HUES64 (cell line): ENCODE measurements around the gene PLA2G6.

ENCODE experiments used
- H3K27ac ChIP-seq: 2 replicates; pipeline ENCODE4 v1.7.0; 2013; ENCODE audit warnings: low read depth, low read length, inconsistent platforms
- H3K27me3 ChIP-seq: 2 replicates; pipeline ENCODE4 v1.6.1; 2013; ENCODE audit warnings: mild to moderate bottlenecking, low read length; ENCODE audit not compliant: insufficient read depth
- H3K36me3 ChIP-seq: 2 replicates; pipeline ENCODE4 v1.6.1; 2013; ENCODE audit warnings: mild to moderate bottlenecking, low read length; ENCODE audit not compliant: insufficient read depth
- H3K4me1 ChIP-seq: 2 replicates; pipeline ENCODE4 v1.6.1; 2013; ENCODE audit warnings: mild to moderate bottlenecking, low read length, moderate library complexity; ENCODE audit not compliant: insufficient read depth
- H3K4me3 ChIP-seq: 2 replicates; pipeline ENCODE4 v1.5.1; 2013; ENCODE audit warnings: mild to moderate bottlenecking, low read length, moderate library complexity
- H3K9ac ChIP-seq: 2 replicates; pipeline ENCODE4 v1.6.1; 2013; ENCODE audit warnings: mild to moderate bottlenecking, low read depth, low read length
- H3K9me3 ChIP-seq: 2 replicates; pipeline ENCODE4 v1.6.1; 2013; ENCODE audit warnings: low read depth, low read length; ENCODE audit not compliant: insufficient read depth
- WGBS: fragments of 150-250, 120-280 bp; methylation state at CpG from one replicate; pipeline ENCODE4 v1.1.7; 2013; ENCODE audit warnings: missing lambda C conversion rate; 5-methylcytosine and 5-hydroxymethylcytosine counted together

Gene PLA2G6

GRCh38 chr22:38086001-38086845 is 95.4 kb downstream of the PLA2G6 start:
- Histone ChIP-seq H3K9ac (no peak overlapping the region), H3K4me1 (peaks cover 19% of the 10 kb centered on the region), H3K9me3 (no peaks in the 10 kb centered on the region), H3K36me3 (no peaks in the 10 kb centered on the region), H3K4me3 (no peak overlapping the region), H3K27me3 (peaks cover 14% of the 10 kb centered on the region), H3K27ac (no peak overlapping the region)
- 85% methylated on average over 23 of the region's 25 CpGs for WGBS

GRCh38 chr22:38085501-38085900 is 96.1 kb downstream of the PLA2G6 start:
- Histone ChIP-seq H3K27ac (no peak overlapping the region), H3K36me3 (no peaks in the 10 kb centered on the region), H3K9ac (no peak overlapping the region), H3K27me3 (peaks cover 22% of the 10 kb centered on the region), H3K4me3 (no peak overlapping the region), H3K4me1 (peaks cover 19% of the 10 kb centered on the region), H3K9me3 (no peaks in the 10 kb centered on the region)
- WGBS: 61% methylated on average over 5 of the region's 5 CpGs

GRCh38 chr22:38085056-38085455 is 96.6 kb downstream of the PLA2G6 start:
- peaks cover 26% of the 10 kb centered on the region for H3K27me3 ChIP-seq
- no peak overlapping the region for H3K9ac ChIP-seq
- H3K4me1 ChIP-seq: peaks cover 19% of the 10 kb centered on the region
- no peaks in the 10 kb centered on the region for H3K9me3 ChIP-seq
- H3K36me3 ChIP-seq: no peaks in the 10 kb centered on the region
- H3K4me3 ChIP-seq: no peak overlapping the region
- 92% methylated on average over 12 of the region's 12 CpGs for WGBS
- H3K27ac ChIP-seq: no peak overlapping the region

- no peaks in the 10 kb centered on the region for H3K9me3 ChIP-seq
- peaks cover 28% of the 10 kb centered on the region for H3K27me3 ChIP-seq
- peak within 1 kb of the TSS; percentile 54; the same call in 1 of the 2 replicates for H3K9ac ChIP-seq
- peak within 1 kb of the TSS; percentile 55; the same call in 1 of the 2 replicates for H3K27ac ChIP-seq
- H3K4me3 ChIP-seq: no peak within 1 kb of the TSS
- peaks cover 19% of the 10 kb centered on the region for H3K4me1 ChIP-seq
- WGBS: 48% methylated on average over 14 of the region's 16 CpGs
- H3K36me3 ChIP-seq: no peaks in the 10 kb centered on the region
These were observed 97.5 kb downstream of the PLA2G6 start, which contains the start of gene SLC16A8 for GRCh38 chr22:38083931-38084631. TSS of gene SLC16A8 (minus strand) at chr22:38084184. CDS start at chr22:38082873, 1,311 bp downstream.

- H3K4me1 ChIP-seq: peaks cover 19% of the 10 kb centered on the region
- no peaks in the 10 kb centered on the region for H3K9me3 ChIP-seq
- H3K36me3 ChIP-seq: no peaks in the 10 kb centered on the region
- WGBS: 85% methylated on average over 24 of the region's 24 CpGs
- H3K9ac ChIP-seq: no peak overlapping the region
- peaks cover 28% of the 10 kb centered on the region for H3K27me3 ChIP-seq
- no peak overlapping the region for H3K4me3 ChIP-seq
- H3K27ac ChIP-seq: no peak overlapping the region
These were observed 98.5 kb downstream of the PLA2G6 start for GRCh38 chr22:38082986-38083710.

- Histone ChIP-seq H3K4me1 (peaks cover 19% of the 10 kb centered on the region), H3K9ac (peak overlapping the region; percentile 12; the same call in 1 of the 2 replicates), H3K9me3 (no peaks in the 10 kb centered on the region), H3K4me3 (peak overlapping the region; percentile 41), H3K36me3 (no peaks in the 10 kb centered on the region), H3K27ac (no peak overlapping the region), H3K27me3 (peaks cover 28% of the 10 kb centered on the region)
- WGBS: 71% methylated on average over 51 of the region's 52 CpGs
These were observed 99.4 kb downstream of the PLA2G6 start for GRCh38 chr22:38081941-38082828.

GRCh38 chr22:38081636-38081940 is 100.0 kb downstream of the PLA2G6 start:
- H3K27ac ChIP-seq: no peak overlapping the region
- no peaks in the 10 kb centered on the region for H3K36me3 ChIP-seq
- H3K27me3 ChIP-seq: peaks cover 28% of the 10 kb centered on the region
- peaks cover 19% of the 10 kb centered on the region for H3K4me1 ChIP-seq
- peak overlapping the region; percentile 12; the same call in 1 of the 2 replicates for H3K9ac ChIP-seq
- peak overlapping the region; percentile 41 for H3K4me3 ChIP-seq
- no peaks in the 10 kb centered on the region for H3K9me3 ChIP-seq
- WGBS: 39% methylated on average over 17 of the region's 17 CpGs

GRCh38 chr22:38080850-38081635 is 100.6 kb downstream of the PLA2G6 start:
- Histone ChIP-seq H3K27ac (no peak overlapping the region), H3K9me3 (no peaks in the 10 kb centered on the region), H3K27me3 (peaks cover 28% of the 10 kb centered on the region), H3K4me1 (peaks cover 19% of the 10 kb centered on the region), H3K4me3 (peak overlapping the region; percentile 41), H3K9ac (peak overlapping the region; percentile 12; the same call in 1 of the 2 replicates), H3K36me3 (no peaks in the 10 kb centered on the region)
- 24% methylated on average over 110 of the region's 110 CpGs for WGBS

- Histone ChIP-seq H3K4me3 (peak overlapping the region; percentile 41; the same call in 1 of the 2 replicates), H3K36me3 (no peaks in the 10 kb centered on the region), H3K4me1 (peaks cover 22% of the 10 kb centered on the region), H3K27me3 (peaks cover 28% of the 10 kb centered on the region), H3K27ac (no peak overlapping the region), H3K9me3 (no peaks in the 10 kb centered on the region), H3K9ac (no peak overlapping the region)
- 84% methylated on average over 11 of the region's 11 CpGs for WGBS
These were observed 101.2 kb downstream of the PLA2G6 start for GRCh38 chr22:38080474-38080849.

- no peak overlapping the region for H3K27ac ChIP-seq
- peaks cover 2% of the 10 kb centered on the region for H3K36me3 ChIP-seq
- H3K4me3 ChIP-seq: no peak overlapping the region
- H3K9me3 ChIP-seq: no peaks in the 10 kb centered on the region
- 88% methylated on average over 7 of the region's 7 CpGs for WGBS
- peaks cover 28% of the 10 kb centered on the region for H3K27me3 ChIP-seq
- no peak overlapping the region for H3K9ac ChIP-seq
- H3K4me1 ChIP-seq: peaks cover 22% of the 10 kb centered on the region
These were observed 101.8 kb downstream of the PLA2G6 start for GRCh38 chr22:38079804-38080203.
